ENCODE data around the gene EEF2KMT. TPM values are rescaled to one million over a fixed set of nuclear protein-coding genes. Genes with fewer than 3 reads are reported as not detected.

The EEF2KMT gene
- total and polyA plus RNA-seq, 2 of the 13 experiments (the other 11 are each of a cell fraction or from before 2014, with no cell fraction given), result 10.7 to 26.9 TPM

- TF ChIP-seq SP140L (CRISPR knock-in tag; IDR thresholded peaks at IDR 0.05; ENCODE audit: borderline replicate concordance) (no peak; the same call in 1 of the 2 replicates), MIXL1 (CRISPR knock-in tag; IDR thresholded peaks at IDR 0.05) (peak; percentile 69), CBX5 (CRISPR knock-in tag; IDR thresholded peaks at IDR 0.05; ENCODE audit: borderline replicate concordance) (peak; percentile 93), BCLAF1 (IDR thresholded peaks at IDR 0.05) (no peak), JUNB (CRISPR knock-in tag; IDR thresholded peaks at IDR 0.05; ENCODE audit: borderline replicate concordance) (no peak), AGO2 (optimal IDR thresholded peaks at IDR 0.05; ENCODE audit: low read depth, low read length) (peak; percentile 84), TOPORS (CRISPR knock-in tag; IDR thresholded peaks at IDR 0.05) (peak; percentile 39; the same call in 1 of the 2 replicates), RBM39 (IDR thresholded peaks at IDR 0.05; ENCODE audit: low read depth, low read length, poor library complexity, severe bottlenecking) (peak; percentile 88), TCF12 (IDR thresholded peaks at IDR 0.05) (no peak), TCF12 (CRISPR knock-in tag; IDR thresholded peaks at IDR 0.05) (no peak), FOXA3 (CRISPR knock-in tag; IDR thresholded peaks at IDR 0.05) (peak; percentile 81), ZNF530 (CRISPR knock-in tag; IDR thresholded peaks at IDR 0.05; ENCODE audit: low read depth) (peak; percentile 45; the same call in 1 of the 2 replicates), MZF1 (CRISPR knock-in tag; IDR thresholded peaks at IDR 0.05; ENCODE audit: borderline replicate concordance) (peak; percentile 71; the same call in 1 of the 2 replicates), CERS6 (CRISPR knock-in tag; IDR thresholded peaks at IDR 0.05) (no peak), ATAD3A (CRISPR knock-in tag; IDR thresholded peaks at IDR 0.05) (no peak), CBX1 (IDR thresholded peaks at IDR 0.05; ENCODE audit: low read depth) (peak; percentile 99), PAX8 (CRISPR knock-in tag; IDR thresholded peaks at IDR 0.05; ENCODE audit: borderline replicate concordance) (no peak), MAF1 (CRISPR knock-in tag; IDR thresholded peaks at IDR 0.05; ENCODE audit: borderline replicate concordance) (peak; percentile 83; the same call in 1 of the 2 replicates), ZNF652 (CRISPR knock-in tag; IDR thresholded peaks at IDR 0.05; ENCODE audit: borderline replicate concordance, low read depth) (no peak), ZBTB4 (CRISPR knock-in tag; IDR thresholded peaks at IDR 0.05; ENCODE audit: borderline replicate concordance) (peak; percentile 82; the same call in 1 of the 2 replicates), ZNF10 (CRISPR knock-in tag; IDR thresholded peaks at IDR 0.05; ENCODE audit: borderline replicate concordance, low read depth) (no peak), ZMYM4 (CRISPR knock-in tag; IDR thresholded peaks at IDR 0.05) (peak; percentile 100), TCF7 (IDR thresholded peaks at IDR 0.05; ENCODE audit: low read depth) (no peak), ZMYM2 (CRISPR knock-in tag; IDR thresholded peaks at IDR 0.05) (peak; percentile 78; the same call in 1 of the 2 replicates), KLF13 (CRISPR knock-in tag; IDR thresholded peaks at IDR 0.05) (peak; percentile 59; the same call in 1 of the 2 replicates)
These were observed 25.8 kb downstream of the EEF2KMT start, which contains the start of gene ALG1 (continued) for GRCh38 chr16:5071681-5072333.
